A549 (cell line): ENCODE results near the gene IGF2R.

Experiments used
- CHD2 ChIP-seq: fragments of 150-350 bp; IDR thresholded peaks from 2 replicates; pipeline ENCODE4 v1.6.1; 2014; ENCODE audit warnings: low read length; ENCODE audit not compliant: partially characterized antibody
- TP53 ChIP-seq: fragments of 250-450 bp; sonication (Bioruptor Pico); IDR thresholded peaks from 2 replicates; pipeline ENCODE4 v1.5.0; 2021; ENCODE audit warnings: mild to moderate bottlenecking, moderate library complexity
- ZNF302 ChIP-seq: fragments of 250-450 bp; sonication (Bioruptor Pico); IDR thresholded peaks from 2 replicates; pipeline ENCODE4 v1.9.0; 2021; ENCODE audit warnings: inconsistent platforms, mild to moderate bottlenecking, moderate library complexity
- TF ChIP-seq, protein P1 (sequence below): fragments of >200 bp; sonication (Bioruptor Twin); formaldehyde crosslinking; IDR thresholded peaks from 3 replicates; pipeline ENCODE4 v1.5.1; 2016
- TF ChIP-seq, protein P2 (sequence below): fragments of 150-350 bp; IDR thresholded peaks from 2 replicates; pipeline ENCODE4 v1.6.1; 2014; ENCODE audit warnings: low read depth, mild to moderate bottlenecking, low read length
- TF ChIP-seq, protein P3 (sequence below): fragments of 200-600 bp; sonication (generic); IDR thresholded peaks from 2 replicates; pipeline ENCODE4 v1.6.1; 2016; ENCODE audit warnings: antibody characterized with exemption, mild to moderate bottlenecking, moderate library complexity

GRCh38 chr6:160014869-160015182 is 45.9 kb downstream of the IGF2R start:
- no peak for TF ChIP-seq TP53 (CRISPR knock-in tag)
- no peak for TF ChIP-seq ZNF302 (CRISPR knock-in tag)
- TF ChIP-seq, protein P1, sequence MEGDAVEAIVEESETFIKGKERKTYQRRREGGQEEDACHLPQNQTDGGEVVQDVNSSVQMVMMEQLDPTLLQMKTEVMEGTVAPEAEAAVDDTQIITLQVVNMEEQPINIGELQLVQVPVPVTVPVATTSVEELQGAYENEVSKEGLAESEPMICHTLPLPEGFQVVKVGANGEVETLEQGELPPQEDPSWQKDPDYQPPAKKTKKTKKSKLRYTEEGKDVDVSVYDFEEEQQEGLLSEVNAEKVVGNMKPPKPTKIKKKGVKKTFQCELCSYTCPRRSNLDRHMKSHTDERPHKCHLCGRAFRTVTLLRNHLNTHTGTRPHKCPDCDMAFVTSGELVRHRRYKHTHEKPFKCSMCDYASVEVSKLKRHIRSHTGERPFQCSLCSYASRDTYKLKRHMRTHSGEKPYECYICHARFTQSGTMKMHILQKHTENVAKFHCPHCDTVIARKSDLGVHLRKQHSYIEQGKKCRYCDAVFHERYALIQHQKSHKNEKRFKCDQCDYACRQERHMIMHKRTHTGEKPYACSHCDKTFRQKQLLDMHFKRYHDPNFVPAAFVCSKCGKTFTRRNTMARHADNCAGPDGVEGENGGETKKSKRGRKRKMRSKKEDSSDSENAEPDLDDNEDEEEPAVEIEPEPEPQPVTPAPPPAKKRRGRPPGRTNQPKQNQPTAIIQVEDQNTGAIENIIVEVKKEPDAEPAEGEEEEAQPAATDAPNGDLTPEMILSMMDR: no peak
- no peak for TF ChIP-seq CHD2
- TF ChIP-seq, protein P2, sequence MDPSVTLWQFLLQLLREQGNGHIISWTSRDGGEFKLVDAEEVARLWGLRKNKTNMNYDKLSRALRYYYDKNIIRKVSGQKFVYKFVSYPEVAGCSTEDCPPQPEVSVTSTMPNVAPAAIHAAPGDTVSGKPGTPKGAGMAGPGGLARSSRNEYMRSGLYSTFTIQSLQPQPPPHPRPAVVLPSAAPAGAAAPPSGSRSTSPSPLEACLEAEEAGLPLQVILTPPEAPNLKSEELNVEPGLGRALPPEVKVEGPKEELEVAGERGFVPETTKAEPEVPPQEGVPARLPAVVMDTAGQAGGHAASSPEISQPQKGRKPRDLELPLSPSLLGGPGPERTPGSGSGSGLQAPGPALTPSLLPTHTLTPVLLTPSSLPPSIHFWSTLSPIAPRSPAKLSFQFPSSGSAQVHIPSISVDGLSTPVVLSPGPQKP: no peak
- TF ChIP-seq, protein P3, sequence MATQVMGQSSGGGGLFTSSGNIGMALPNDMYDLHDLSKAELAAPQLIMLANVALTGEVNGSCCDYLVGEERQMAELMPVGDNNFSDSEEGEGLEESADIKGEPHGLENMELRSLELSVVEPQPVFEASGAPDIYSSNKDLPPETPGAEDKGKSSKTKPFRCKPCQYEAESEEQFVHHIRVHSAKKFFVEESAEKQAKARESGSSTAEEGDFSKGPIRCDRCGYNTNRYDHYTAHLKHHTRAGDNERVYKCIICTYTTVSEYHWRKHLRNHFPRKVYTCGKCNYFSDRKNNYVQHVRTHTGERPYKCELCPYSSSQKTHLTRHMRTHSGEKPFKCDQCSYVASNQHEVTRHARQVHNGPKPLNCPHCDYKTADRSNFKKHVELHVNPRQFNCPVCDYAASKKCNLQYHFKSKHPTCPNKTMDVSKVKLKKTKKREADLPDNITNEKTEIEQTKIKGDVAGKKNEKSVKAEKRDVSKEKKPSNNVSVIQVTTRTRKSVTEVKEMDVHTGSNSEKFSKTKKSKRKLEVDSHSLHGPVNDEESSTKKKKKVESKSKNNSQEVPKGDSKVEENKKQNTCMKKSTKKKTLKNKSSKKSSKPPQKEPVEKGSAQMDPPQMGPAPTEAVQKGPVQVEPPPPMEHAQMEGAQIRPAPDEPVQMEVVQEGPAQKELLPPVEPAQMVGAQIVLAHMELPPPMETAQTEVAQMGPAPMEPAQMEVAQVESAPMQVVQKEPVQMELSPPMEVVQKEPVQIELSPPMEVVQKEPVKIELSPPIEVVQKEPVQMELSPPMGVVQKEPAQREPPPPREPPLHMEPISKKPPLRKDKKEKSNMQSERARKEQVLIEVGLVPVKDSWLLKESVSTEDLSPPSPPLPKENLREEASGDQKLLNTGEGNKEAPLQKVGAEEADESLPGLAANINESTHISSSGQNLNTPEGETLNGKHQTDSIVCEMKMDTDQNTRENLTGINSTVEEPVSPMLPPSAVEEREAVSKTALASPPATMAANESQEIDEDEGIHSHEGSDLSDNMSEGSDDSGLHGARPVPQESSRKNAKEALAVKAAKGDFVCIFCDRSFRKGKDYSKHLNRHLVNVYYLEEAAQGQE: no peak
